Measurements from ENCODE around the gene GPR148. TPM values are rescaled to one million over a fixed set of nuclear protein-coding genes. Genes with fewer than 3 reads are reported as not detected.

GPR148 gene
- polyA plus RNA-seq, 1 donor from 2014 or later = not detected

GRCh38 chr2:130755256-130756052 lies 26.6 kb downstream of the GPR148 start, which contains the start of gene AMER3:
Gene AMER3 (plus strand): TSS chr2:130755540. CDS start chr2:130762073, 6,533 bp downstream.
- Histone ChIP-seq H3K9me3 (ENCODE audit: low read length) (no peaks in the 10 kb centered on the region), H4K20me1 (ENCODE audit: insufficient read depth) (no peaks in the 10 kb centered on the region), H3F3A (ENCODE audit: insufficient read depth, low read length, poor library complexity, severe bottlenecking) (no peaks in the 10 kb centered on the region), H3K27ac (ENCODE audit: low read length) (peak within 1 kb of the TSS; percentile 91), H3K27me3 (ENCODE audit: insufficient read depth, low read depth, low read length) (peaks cover 8% of the 10 kb centered on the region), H3K4me3 (ENCODE audit: low read length) (peak within 1 kb of the TSS; percentile 99), H3K36me3 (ENCODE audit: insufficient read depth, low read length) (no peaks in the 10 kb centered on the region), H3K4me2 (ENCODE audit: low read length) (peak within 1 kb of the TSS; percentile 83), H3K9ac (ENCODE audit: low read length) (peak within 1 kb of the TSS; percentile 99), H2AFZ (ENCODE audit: low read depth, low read length) (peak within 1 kb of the TSS; percentile 85), H3K79me2 (replicated peaks; ENCODE audit: insufficient read depth, low read length) (peaks cover 28% of the 10 kb centered on the region), H3K9me2 (ENCODE audit: insufficient read depth, low read length) (no peaks in the 10 kb centered on the region)
- TF ChIP-seq REST (IDR thresholded peaks at IDR 0.05; ENCODE audit: borderline replicate concordance) = no peak
- TF ChIP-seq CTCF (IDR thresholded peaks at IDR 0.05; ENCODE audit: poor library complexity, severe bottlenecking) = peak; percentile 29
- peak; percentile 33 for TF ChIP-seq POLR2AphosphoS5 (IDR thresholded peaks at IDR 0.05)
- TF ChIP-seq EP300 (conservative IDR thresholded peaks at IDR 0.05; ENCODE audit: poor library complexity, severe bottlenecking) = no peak
- peak; percentile 38 for TF ChIP-seq MXI1 (conservative IDR thresholded peaks at IDR 0.05; ENCODE audit: poor library complexity, severe bottlenecking)
- no peak for TF ChIP-seq TAF1 (IDR thresholded peaks at IDR 0.05; ENCODE audit: low read depth)
- peak; percentile 40 for TF ChIP-seq SMC3 (conservative IDR thresholded peaks at IDR 0.05; ENCODE audit: poor library complexity)
- TF ChIP-seq RAD21 (conservative IDR thresholded peaks at IDR 0.05) = peak; percentile 46

- Histone ChIP-seq H2AFZ (ENCODE audit: low read depth, low read length) (peak overlapping the region; percentile 85), H3K27me3 (ENCODE audit: insufficient read depth, low read depth, low read length) (peaks cover 8% of the 10 kb centered on the region), H3K4me3 (ENCODE audit: low read length) (peak overlapping the region; percentile 99), H3K4me2 (ENCODE audit: low read length) (peak overlapping the region; percentile 83), H3K9me3 (ENCODE audit: low read length) (no peaks in the 10 kb centered on the region), H3F3A (ENCODE audit: insufficient read depth, low read length, poor library complexity, severe bottlenecking) (no peaks in the 10 kb centered on the region), H4K20me1 (ENCODE audit: insufficient read depth) (no peaks in the 10 kb centered on the region), H3K9ac (ENCODE audit: low read length) (peak overlapping the region; percentile 99), H3K9me2 (ENCODE audit: insufficient read depth, low read length) (no peaks in the 10 kb centered on the region), H3K36me3 (ENCODE audit: insufficient read depth, low read length) (no peaks in the 10 kb centered on the region), H3K79me2 (replicated peaks; ENCODE audit: insufficient read depth, low read length) (peaks cover 28% of the 10 kb centered on the region), H3K27ac (ENCODE audit: low read length) (peak overlapping the region; percentile 91)
- TF ChIP-seq EP300 (conservative IDR thresholded peaks at IDR 0.05; ENCODE audit: poor library complexity, severe bottlenecking) (peak; percentile 9), CTCF (IDR thresholded peaks at IDR 0.05; ENCODE audit: poor library complexity, severe bottlenecking) (no peak), TAF1 (IDR thresholded peaks at IDR 0.05; ENCODE audit: low read depth) (peak; percentile 69), RAD21 (conservative IDR thresholded peaks at IDR 0.05) (no peak), POLR2AphosphoS5 (IDR thresholded peaks at IDR 0.05) (peak; percentile 53), EZH2 (IDR thresholded peaks at IDR 0.05; ENCODE audit: borderline replicate concordance, insufficient read depth, low read length, poor library complexity, severe bottlenecking) (no peak)
Measured at GRCh38 chr2:130756053-130756873, 27.4 kb downstream of the GPR148 start.
